Head of caudate nucleus (tissue), 42 donors: ENCODE measurements around the gene CAP1.
"Not testable (repeated sequence)": the region's sequence is repeated elsewhere in the genome, so short reads cannot be mapped to it uniquely, and the experiment has no call there.

Experiments
- DNase-seq, 42 donors: peaks; one replicate each; pipeline versions ENCODE4 v3.0.0 to v3.0.0-alpha.2; 2020 to 2021; ENCODE audit warnings: mixed read lengths in 7 of 42
- intact Hi-C: fragments of 100-400 bp; cut with DNase I; formaldehyde crosslinking; loops from one replicate; pipeline ENCODE4 v1.15.0; 2022

The CAP1 gene

GRCh38 chr1:40081871-40082270, 41.3 kb downstream of the CAP1 start:
- DNase-seq: peak in 1 of 42 donors; percentile 29
- intact Hi-C loops: no loop called here

GRCh38 chr1:40084750-40085149, 44.2 kb downstream of the CAP1 start:
- intact Hi-C loops: not testable (repeated sequence)
- DNase-seq: peak; percentile 34 to 93 (median 82)

- intact Hi-C loops: loop anchor here (10.0 kb wide), 1 partner anchor 64 kb away; no protein-coding TSS in a partner anchor
These were observed 50.3 kb downstream of the CAP1 start for GRCh38 chr1:40090652-40091355.

GRCh38 chr1:40092241-40092640, 51.7 kb downstream of the CAP1 start:
- intact Hi-C loops: loop anchor here (10.0 kb wide), 1 partner anchor 63 kb away; no protein-coding TSS in a partner anchor
- peak in 1 of 42 donors; percentile 3 for DNase-seq

More at GRCh38 chr1:40090652-40091355, 50.3 kb downstream of the CAP1 start:
- DNase-seq: no peak

- DNase-seq: no peak
- intact Hi-C loops: loop anchor here (10.0 kb wide), 1 partner anchor 62 kb away; no protein-coding TSS in a partner anchor
These were observed 52.4 kb downstream of the CAP1 start for GRCh38 chr1:40092706-40093639.

- no peak for DNase-seq
These were observed 54.1 kb downstream of the CAP1 start for GRCh38 chr1:40094466-40095110.

GRCh38 chr1:40095806-40096205, 55.3 kb downstream of the CAP1 start:
- no peak for DNase-seq
- intact Hi-C loops: loop anchor here (10.0 kb wide), 1 partner anchor 59 kb away; no protein-coding TSS in a partner anchor

More at GRCh38 chr1:40094466-40095110, 54.1 kb downstream of the CAP1 start:
- intact Hi-C loops: loop anchor here (10.0 kb wide), 1 partner anchor 60 kb away; no protein-coding TSS in a partner anchor

- peak in 2 of 42 donors; percentile 23 for DNase-seq
- intact Hi-C loops: loop anchor here (10.0 kb wide), 1 partner anchor 58 kb away; no protein-coding TSS in a partner anchor
These were observed 56.1 kb downstream of the CAP1 start for GRCh38 chr1:40096646-40096976.

GRCh38 chr1:40096977-40097782, 56.7 kb downstream of the CAP1 start, which contains the start of gene PPT1:
Gene PPT1, minus strand, starts transcription at chr1:40097252. Its CDS starts 14 bp downstream, at chr1:40097238.
- peak; percentile 75 to 95 (median 90) for DNase-seq
- intact Hi-C loops: loop anchor here (10.0 kb wide), 1 partner anchor 58 kb away; no protein-coding TSS in a partner anchor

GRCh38 chr1:40102038-40102437, 61.5 kb downstream of the CAP1 start:
- DNase-seq: no peak
- intact Hi-C loops: no loop called here

- DNase-seq: no peak
- intact Hi-C loops: no loop called here
These were observed 62.4 kb downstream of the CAP1 start for GRCh38 chr1:40102896-40103295.

GRCh38 chr1:40105028-40105427, 64.5 kb downstream of the CAP1 start:
- intact Hi-C loops: no loop called here
- no peak for DNase-seq

GRCh38 chr1:40107290-40107959, 66.9 kb downstream of the CAP1 start:
- intact Hi-C loops: no loop called here
- DNase-seq: no peak

GRCh38 chr1:40110389-40110788, 69.9 kb downstream of the CAP1 start:
- intact Hi-C loops: no loop called here
- DNase-seq: no peak

GRCh38 chr1:40114400-40114799, 73.9 kb downstream of the CAP1 start:
- no peak for DNase-seq
- intact Hi-C loops: no loop called here

- DNase-seq: no peak
- intact Hi-C loops: no loop called here
These were observed 79.6 kb downstream of the CAP1 start for GRCh38 chr1:40120128-40120527.
